Effector memory CD4-positive, alpha-beta T cell (primary cell): ENCODE results near the gene SLC6A1.

Source experiments
- DNase-seq, 3 donors: peaks; one replicate each; pipeline ENCODE4 v3.0.0-alpha.2; 2020
- H3K27ac ChIP-seq: 2 replicates; pipeline ENCODE4 v1.7.0; 2013; ENCODE audit warnings: mild to moderate bottlenecking, low read length, moderate library complexity; ENCODE audit not compliant: insufficient read depth, poor library complexity, severe bottlenecking
- H3K27me3 ChIP-seq: replicated peaks from 2 replicates; pipeline ENCODE4 v1.7.0; 2013; ENCODE audit warnings: mild to moderate bottlenecking, low read length; ENCODE audit not compliant: insufficient read depth, control insufficient read depth, poor library complexity, severe bottlenecking
- H3K36me3 ChIP-seq: 2 replicates; pipeline ENCODE4 v1.7.0; 2013; ENCODE audit warnings: mild to moderate bottlenecking, low read length, moderate library complexity; ENCODE audit not compliant: control insufficient read depth, insufficient read depth
- H3K4me1 ChIP-seq: 2 replicates; pipeline ENCODE4 v1.7.0; 2013; ENCODE audit warnings: low read length, mild to moderate bottlenecking; ENCODE audit not compliant: control insufficient read depth, insufficient read depth, poor library complexity, severe bottlenecking
- H3K4me3 ChIP-seq: 2 replicates; pipeline ENCODE4 v1.7.0; 2013; ENCODE audit warnings: low read length, low read depth, mild to moderate bottlenecking; ENCODE audit not compliant: insufficient read depth, poor library complexity, severe bottlenecking
- H3K9me3 ChIP-seq: 2 replicates; pipeline ENCODE4 v1.7.0; 2013; ENCODE audit warnings: mild to moderate bottlenecking, low read length, moderate library complexity; ENCODE audit not compliant: control insufficient read depth
- total RNA-seq, 3 donors: gene quantifications; one replicate each; lab custom pipeline; 2026; lab: John Stamatoyannopoulos, UW

Gene SLC6A1
- 0 reads per million in 3 donors for total RNA-seq

DNA sequence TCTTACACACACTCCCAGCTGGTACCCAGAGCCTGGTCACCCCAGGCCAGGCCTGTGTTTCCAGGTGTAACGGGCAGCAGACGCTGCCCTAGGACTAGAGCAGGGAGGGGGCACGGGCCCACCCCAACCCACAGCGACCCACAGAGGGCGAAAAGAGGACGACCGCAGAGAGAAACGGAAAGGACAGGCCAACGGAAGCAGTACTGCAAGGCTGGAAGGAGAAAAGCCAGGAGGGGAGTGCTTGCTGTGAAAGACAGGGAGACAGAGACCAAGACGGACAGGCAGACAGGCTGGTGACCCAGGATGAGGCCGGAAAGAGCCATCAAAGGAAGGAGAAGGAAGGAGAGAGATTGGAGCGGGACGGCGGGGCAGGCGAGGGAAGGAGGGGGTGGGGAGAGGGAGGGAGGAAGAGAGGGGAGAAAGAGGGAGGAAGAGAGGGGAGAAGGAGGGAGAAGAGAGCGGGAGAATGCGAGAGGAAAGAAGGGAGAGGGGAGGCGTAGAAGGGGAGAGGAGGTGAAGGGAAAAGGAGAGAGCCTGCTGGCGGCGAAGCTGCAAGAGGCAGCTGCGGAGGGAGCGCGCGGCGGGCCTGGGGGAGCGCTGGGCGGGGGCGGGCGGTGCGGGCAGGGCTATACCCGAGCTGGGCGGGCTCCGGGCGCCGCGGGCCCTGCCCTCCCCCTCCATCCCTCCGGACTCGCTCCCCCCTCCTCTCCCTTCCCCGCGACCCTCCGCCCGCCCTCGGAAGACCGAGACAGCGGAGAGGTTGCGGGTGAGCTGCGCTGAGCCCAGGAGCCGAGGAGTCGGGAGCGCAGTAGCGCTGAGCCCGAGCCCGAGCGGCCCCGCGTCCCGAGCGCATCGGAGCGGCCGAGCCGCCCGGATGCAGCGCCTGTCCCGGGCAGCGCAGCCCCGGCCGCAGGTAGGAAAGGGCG is at the start of gene SLC6A1:
Gene SLC6A1, plus strand, starts transcription at position 732 of the 926 bp plus-strand sequence. CDS start 24,464 bp downstream, outside the sequence.
- H3K4me3 ChIP-seq, result peak within 1 kb of the TSS; percentile 4
- no peaks in the 10 kb centered on the region for H3K9me3 ChIP-seq
- H3K27me3 ChIP-seq, result peaks cover 21% of the 10 kb centered on the region
- no peak for DNase-seq
- H3K36me3 ChIP-seq, result no peaks in the 10 kb centered on the region
- no peak within 1 kb of the TSS for H3K27ac ChIP-seq
- H3K4me1 ChIP-seq, result peaks cover 8% of the 10 kb centered on the region

DNA sequence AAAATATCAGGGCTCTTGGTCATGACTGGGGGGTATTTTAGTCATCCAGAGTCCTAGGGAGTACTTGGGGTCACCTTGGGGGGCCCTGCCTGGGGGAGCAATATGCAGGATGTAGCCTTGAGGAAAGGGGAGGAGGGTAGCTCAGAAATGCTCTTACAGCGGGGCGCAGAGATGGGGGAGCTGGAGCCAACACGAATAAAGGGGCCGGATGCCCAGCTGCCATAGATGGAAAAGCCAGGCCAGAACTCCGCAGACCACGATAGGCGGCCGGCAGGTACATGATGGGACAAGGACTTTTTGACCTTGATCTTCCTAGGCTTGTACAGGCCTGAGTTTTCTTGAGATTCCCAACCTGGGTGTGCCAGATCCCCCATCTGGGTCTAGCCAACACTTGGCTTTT is 47.7 kb upstream of the SLC6A1 start:
- no peaks in the 10 kb centered on the region for H3K4me1 ChIP-seq
- H3K9me3 ChIP-seq, result no peaks in the 10 kb centered on the region
- no peaks in the 10 kb centered on the region for H3K36me3 ChIP-seq
- DNase-seq, result no peak
- H3K4me3 ChIP-seq, result no peak overlapping the region
- no peak overlapping the region for H3K27ac ChIP-seq
- no peaks in the 10 kb centered on the region for H3K27me3 ChIP-seq

DNA sequence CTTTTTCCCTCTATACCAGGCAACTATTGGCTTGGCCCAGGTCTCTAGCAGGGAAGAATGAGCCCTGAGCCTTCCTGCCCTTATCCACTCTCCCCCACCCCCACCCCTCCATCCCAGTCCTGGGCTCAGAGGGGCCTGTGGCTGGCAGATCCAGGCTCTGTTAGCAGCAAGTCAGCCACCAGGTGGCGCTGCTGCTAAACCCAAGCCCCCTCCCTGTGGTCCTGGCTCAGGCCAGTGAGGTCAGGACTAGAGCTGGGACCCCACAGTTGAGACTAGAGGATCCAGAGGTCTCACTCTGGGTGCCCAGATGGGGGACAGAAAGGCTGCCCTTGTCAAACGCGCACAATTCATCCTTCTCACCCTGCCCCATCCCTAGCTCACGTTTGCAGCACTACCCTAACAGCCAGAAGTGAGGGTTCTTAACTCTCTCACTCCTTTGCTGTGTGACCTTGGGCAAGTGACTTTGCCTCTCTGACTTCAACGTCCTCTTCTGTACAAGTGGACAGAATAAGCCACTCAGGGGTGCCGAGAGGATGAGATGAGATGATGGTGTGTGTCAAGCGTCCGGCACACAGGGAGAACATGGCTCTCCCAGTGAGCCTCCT is 46.8 kb upstream of the SLC6A1 start:
- Histone ChIP-seq H3K27me3 (no peaks in the 10 kb centered on the region), H3K36me3 (no peaks in the 10 kb centered on the region)

DNA sequence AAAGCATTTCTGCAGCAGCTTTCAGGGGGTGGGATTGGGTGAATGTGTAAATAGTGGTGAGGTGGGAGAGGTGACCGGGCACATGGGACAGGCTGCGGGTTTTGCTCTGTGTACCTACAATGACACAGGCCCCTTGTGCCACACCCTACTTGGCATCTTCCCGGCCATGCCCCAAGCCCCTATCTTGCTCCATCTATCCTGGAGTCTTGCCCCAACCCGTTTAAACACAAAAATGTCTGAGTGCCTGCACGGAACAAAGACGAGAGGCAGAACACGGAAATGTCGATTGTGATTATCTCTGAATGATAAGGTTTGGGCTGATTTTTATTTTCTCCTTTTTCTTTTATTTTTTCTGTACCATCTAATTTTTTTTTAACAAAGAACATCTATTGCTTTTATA is 46.0 kb upstream of the SLC6A1 start:
- Histone ChIP-seq H3K4me3 (no peak overlapping the region), H3K27ac (no peak overlapping the region), H3K4me1 (no peaks in the 10 kb centered on the region), H3K27me3 (no peaks in the 10 kb centered on the region), H3K36me3 (no peaks in the 10 kb centered on the region), H3K9me3 (no peaks in the 10 kb centered on the region)
- DNase-seq, result no peak

More for the DNA sequence above, 46.8 kb upstream of the SLC6A1 start:
- Histone ChIP-seq H3K4me1 (no peaks in the 10 kb centered on the region), H3K27ac (no peak overlapping the region), H3K9me3 (no peaks in the 10 kb centered on the region), H3K4me3 (no peak overlapping the region)
- DNase-seq, result peak in 2 of 3 donors; percentile 2 to 9

DNA sequence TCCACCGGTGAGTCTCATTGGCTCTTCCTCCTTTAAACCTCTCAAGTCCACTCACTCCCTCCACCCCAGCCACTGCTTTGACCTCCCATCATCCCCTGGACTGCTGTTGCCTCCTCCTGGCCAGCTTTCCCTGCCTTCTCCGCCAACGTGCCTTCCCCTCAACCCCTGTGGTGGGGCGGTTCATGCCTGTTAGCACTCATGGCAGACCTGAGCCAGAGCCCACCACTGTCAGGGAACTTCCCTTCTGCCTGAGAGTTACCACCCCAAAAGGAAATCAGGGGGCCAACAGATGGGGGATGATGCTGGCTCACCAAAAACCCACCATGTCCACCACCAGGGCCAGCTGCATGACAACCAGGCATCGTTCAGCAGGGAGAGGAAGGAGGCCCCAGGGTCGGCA is 44.2 kb upstream of the SLC6A1 start:
- DNase-seq, result no peak
- no peaks in the 10 kb centered on the region for H3K9me3 ChIP-seq
- no peaks in the 10 kb centered on the region for H3K4me1 ChIP-seq
- no peaks in the 10 kb centered on the region for H3K27me3 ChIP-seq
- no peak overlapping the region for H3K4me3 ChIP-seq
- H3K27ac ChIP-seq, result no peak overlapping the region
- no peaks in the 10 kb centered on the region for H3K36me3 ChIP-seq

DNA sequence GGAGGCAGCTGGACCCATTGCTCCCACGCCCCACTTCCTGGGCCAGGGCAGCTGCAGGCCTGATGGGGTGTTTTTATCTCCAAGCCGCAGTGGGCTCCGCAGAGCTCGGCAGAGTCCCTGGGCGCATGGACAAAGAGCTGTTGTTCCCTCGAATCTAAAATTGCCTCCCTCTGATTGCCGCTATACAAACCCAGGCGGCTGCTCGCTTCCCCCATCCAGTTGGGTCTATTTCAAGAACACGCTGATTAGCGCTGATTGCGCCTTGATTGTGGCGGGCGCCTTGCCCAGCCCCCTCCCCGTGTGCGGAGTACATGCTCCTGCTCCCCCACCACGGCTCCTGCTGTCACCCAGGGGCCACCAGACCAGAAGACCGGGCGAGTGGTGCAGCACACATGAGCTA is 43.4 kb upstream of the SLC6A1 start:
- Histone ChIP-seq H3K27me3 (no peaks in the 10 kb centered on the region), H3K27ac (no peak overlapping the region), H3K4me1 (no peaks in the 10 kb centered on the region)

DNA sequence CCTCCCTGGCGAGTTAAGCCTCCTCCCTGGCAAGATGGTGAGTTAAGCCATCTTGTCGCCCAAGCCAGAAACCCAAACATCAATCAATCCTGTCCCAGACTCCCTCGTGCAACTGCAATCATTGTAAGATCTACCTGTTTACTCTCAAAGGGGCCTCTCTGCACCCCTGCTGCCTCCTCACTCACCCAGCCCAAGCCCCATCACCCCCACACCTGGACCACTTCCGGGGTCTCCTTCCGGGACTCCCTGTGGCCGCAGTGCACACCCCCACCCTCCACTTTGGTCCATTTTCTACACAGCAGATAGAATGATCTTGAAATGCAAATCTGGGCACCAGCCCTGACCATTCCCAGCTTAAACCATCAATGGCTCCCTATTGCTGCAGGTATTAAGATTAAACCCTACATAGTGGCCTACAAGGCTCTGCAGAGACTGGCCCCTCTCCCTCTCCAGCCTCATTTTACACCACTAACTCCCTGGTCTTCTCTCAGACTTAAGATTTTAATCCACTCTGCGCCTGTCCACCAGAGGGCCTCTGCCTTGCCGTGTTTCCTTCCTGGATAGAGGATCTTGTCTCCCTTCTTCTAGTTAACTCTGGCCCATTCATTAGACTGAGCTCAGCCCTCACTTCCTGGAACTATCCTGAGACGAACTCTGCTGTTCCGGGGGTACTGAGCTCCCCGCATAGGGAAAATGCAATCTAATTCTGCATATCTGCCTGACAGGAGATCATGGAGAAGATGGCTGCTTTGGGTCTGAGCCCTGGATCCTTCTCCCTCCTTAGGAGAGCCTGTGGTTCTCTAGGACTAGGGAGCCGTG is 41.9 kb upstream of the SLC6A1 start:
- Histone ChIP-seq H3K27ac (no peak overlapping the region), H3K27me3 (no peaks in the 10 kb centered on the region), H3K36me3 (no peaks in the 10 kb centered on the region), H3K4me3 (no peak overlapping the region), H3K4me1 (no peaks in the 10 kb centered on the region), H3K9me3 (no peaks in the 10 kb centered on the region)
- no peak for DNase-seq

More for the DNA sequence above, 43.4 kb upstream of the SLC6A1 start:
- no peak for DNase-seq
- Histone ChIP-seq H3K9me3 (no peaks in the 10 kb centered on the region), H3K4me3 (no peak overlapping the region), H3K36me3 (no peaks in the 10 kb centered on the region)

DNA sequence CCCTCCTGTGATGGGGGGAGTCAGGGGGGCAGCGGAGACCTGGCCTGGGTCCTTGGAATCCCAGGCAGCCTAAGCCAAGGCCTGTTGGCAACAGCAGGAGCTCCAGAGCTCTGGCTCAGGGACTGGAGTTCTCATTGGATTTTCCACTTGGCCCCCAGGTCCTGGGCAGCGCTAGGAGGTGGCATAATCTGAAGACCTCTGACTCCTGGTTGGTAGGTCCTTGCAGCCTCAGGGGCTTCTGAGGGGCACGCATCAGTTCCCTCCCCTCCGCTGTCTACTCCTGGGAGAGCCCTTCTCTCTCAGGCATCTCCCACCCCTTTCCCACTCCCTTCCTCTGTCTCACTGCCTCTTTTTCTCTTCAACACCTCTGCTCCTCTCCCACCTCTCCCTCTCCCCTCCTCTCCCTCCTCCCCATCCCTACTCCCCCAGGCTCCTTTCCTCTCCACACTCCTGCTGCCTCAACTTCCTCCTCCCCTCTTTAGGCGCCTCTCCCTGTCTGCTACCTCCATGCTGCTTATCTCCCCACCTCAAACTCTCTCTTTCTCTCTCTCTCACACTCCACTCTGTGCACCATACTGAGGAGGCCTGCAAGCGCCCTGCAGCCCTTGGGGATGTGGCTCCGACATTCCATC is 41.1 kb upstream of the SLC6A1 start:
- no peaks in the 10 kb centered on the region for H3K27me3 ChIP-seq
- no peaks in the 10 kb centered on the region for H3K4me1 ChIP-seq
- no peaks in the 10 kb centered on the region for H3K36me3 ChIP-seq
- H3K9me3 ChIP-seq, result no peaks in the 10 kb centered on the region
- no peak for DNase-seq
- H3K4me3 ChIP-seq, result no peak overlapping the region
- H3K27ac ChIP-seq, result no peak overlapping the region

DNA sequence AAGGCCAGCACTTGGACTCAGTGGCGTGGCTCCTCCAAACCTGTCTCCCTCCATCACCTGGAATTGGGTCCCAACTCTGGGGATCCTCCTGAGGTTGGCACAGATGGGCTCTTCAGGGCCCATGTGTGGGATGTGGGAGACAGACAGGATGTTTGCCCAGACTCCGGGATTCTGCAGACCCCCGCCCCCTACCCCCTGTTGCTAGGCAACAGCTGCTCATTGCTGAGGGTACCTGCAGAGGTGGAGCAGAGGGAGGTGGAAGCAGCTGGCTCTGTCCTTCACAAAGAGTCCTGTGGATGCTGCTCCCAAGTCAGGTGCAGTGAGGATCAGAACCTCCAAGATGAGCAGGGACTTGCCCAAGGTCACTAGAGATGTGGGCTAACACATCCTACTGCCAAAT is 40.0 kb upstream of the SLC6A1 start:
- Histone ChIP-seq H3K4me1 (no peaks in the 10 kb centered on the region), H3K27ac (no peak overlapping the region), H3K27me3 (no peaks in the 10 kb centered on the region), H3K9me3 (no peaks in the 10 kb centered on the region), H3K36me3 (no peaks in the 10 kb centered on the region), H3K4me3 (no peak overlapping the region)
- no peak for DNase-seq
